ENCODE results near the gene GLYATL1B. TPM values are rescaled to one million over a fixed set of nuclear protein-coding genes. Genes with fewer than 3 reads are reported as not detected.
"Not testable (repeated sequence)": the region's sequence is repeated elsewhere in the genome, so short reads cannot be mapped to it uniquely, and the experiment has no call there.

GLYATL1B gene
- total and polyA plus RNA-seq, 10 donors, result not detected

DNA sequence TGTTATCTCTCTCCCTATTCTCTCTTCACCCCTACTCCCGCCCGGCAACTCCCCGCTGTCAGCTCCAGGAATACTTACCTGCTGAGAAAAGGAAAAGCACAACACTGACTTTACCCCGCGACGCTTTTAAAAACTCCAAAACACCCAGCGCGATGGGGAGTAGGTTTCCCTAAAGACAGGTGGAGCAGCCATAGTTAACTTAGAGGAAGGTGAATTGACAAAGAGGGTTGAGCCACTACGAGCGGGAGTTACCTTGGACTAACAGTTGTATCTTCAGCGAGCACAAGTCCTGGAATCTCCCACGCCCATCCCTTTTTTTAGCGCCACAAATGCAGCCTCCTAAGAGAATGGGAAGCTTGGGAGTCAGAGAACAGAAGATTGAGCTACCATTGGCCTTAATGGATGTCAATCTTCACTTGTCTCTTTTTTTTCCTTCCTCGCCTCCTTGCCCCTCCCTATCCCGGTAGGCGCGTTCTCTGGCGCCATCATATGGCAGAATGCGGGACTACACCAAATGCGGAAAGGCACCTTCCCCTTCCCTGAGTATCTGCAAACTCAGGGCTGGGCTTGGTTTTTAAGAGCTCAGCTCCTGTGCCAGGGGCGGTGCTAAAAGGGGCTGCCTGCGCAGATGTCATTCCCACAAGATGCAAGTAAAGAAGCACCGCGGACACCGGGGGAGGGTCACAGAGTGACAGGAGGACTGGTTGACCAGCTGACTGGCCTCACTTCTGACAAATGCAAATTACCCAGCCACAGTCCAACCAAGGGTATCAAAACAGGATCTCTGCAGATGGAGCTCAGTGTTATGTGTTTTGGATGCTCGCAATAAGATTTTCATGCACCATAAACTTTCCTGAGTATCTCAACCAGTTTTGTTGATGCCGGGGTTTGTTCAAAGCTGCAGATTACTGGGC, 27.7 kb upstream of the GLYATL1B start:
- not testable (repeated sequence) for H3K36me3 ChIP-seq, H3K9me3 ChIP-seq
- Histone ChIP-seq H3K4me3 (peak overlapping the region; percentile 22 to 69 (median 33)), H3K27me3 (replicated peaks in 1 of 7) (peaks cover 0 to 36% (median 5%) of the 10 kb centered on the region in 7 donors), H3K27ac (peak overlapping the region in 5 of 8 donors; percentile 30 to 75 (median 64)), H3K4me1 (peaks cover 0 to 22% (median 13%) of the 10 kb centered on the region in 6 donors)
- WGBS, 5 donors, result 6 to 8% (median 8%) methylated on average over 27 of the region's 27 CpGs
- TF ChIP-seq, protein P1, sequence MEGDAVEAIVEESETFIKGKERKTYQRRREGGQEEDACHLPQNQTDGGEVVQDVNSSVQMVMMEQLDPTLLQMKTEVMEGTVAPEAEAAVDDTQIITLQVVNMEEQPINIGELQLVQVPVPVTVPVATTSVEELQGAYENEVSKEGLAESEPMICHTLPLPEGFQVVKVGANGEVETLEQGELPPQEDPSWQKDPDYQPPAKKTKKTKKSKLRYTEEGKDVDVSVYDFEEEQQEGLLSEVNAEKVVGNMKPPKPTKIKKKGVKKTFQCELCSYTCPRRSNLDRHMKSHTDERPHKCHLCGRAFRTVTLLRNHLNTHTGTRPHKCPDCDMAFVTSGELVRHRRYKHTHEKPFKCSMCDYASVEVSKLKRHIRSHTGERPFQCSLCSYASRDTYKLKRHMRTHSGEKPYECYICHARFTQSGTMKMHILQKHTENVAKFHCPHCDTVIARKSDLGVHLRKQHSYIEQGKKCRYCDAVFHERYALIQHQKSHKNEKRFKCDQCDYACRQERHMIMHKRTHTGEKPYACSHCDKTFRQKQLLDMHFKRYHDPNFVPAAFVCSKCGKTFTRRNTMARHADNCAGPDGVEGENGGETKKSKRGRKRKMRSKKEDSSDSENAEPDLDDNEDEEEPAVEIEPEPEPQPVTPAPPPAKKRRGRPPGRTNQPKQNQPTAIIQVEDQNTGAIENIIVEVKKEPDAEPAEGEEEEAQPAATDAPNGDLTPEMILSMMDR (IDR thresholded peaks at IDR 0.05 in 8 of 11, conservative IDR thresholded peaks at IDR 0.05 in 3 of 11), result peak; percentile 73 to 97 (median 91)
- peak in 2 of 3 donors; percentile 64 to 71 for TF ChIP-seq POLR2AphosphoS5 (IDR thresholded peaks at IDR 0.05)
- DNase-seq, result peak; percentile 92
- intact Hi-C loops (cut with DNase I; ENCODE audit: low total_unique reads), result loop anchor here (5.0 to 10.0 kb wide), 2 partner anchors 76 to 96 kb away; no protein-coding TSS in a partner anchor

DNA sequence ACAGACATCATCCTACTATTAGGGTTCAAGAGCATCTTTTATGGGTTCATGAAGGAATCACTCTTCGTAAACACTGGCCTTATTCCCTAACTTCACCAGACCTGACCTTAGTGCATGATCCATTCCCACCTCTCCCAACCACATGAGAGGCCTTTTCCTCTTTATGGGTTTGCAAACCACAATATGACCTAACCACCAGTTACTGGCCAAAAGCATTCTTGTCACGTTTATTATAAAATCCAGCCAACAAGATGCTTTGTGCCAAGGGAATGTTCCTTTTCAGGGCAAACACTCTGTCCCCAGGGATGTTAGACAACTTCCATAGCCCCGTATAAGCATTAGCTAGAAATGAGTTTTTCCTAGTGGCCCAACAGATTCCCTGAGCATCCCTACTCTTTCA, 26.0 kb upstream of the GLYATL1B start:
- WGBS, 5 donors, result 53 to 69% (median 57%) methylated on average over 3 of the region's 3 CpGs

DNA sequence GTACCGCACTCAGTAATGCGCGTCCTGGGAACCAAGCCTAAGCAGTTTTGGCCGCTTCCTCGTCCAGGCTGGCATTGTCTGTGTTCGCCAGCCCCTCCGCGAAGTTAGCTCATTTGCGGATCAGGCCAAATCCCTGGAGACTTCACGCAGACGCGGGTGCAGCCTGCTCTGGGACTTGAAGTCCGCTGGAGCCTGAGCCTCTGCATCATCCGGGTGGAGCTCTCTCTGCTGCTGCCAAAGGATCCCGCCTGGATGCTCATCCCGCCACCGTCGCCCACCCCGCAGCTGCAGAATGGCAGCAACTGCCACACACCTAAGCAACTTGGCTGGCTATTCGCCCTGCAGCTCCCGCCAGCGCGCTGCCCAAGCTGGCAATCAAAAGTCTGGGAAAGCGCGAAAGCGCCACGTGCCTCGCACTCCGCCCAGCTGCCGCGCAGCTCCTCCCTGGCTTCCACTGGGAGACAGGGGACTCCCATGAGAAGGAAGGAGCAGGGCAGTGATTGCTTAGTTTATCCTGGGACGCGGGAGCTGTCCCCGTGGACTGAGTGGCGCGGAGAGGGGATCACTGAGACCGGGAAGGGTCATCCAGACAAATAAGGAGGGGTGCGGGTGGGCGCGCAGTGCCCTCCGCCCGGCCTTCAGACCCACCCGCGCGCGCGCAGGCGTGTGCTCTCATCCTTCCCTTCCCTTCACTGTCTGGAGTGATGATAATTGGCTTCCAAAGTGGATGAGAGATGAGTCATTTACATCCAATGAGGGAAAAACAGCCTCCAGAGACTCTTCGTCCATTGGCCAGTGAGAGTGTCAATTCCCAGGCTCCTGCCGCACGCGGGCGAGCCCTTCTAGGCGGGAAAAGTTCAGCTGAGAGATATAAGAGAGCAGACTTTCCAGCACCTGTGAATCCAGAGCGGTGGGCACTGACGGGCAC, 23.2 kb upstream of the GLYATL1B start:
- no peaks in the 10 kb centered on the region for H3K36me3 ChIP-seq
- intact Hi-C loops (cut with DNase I; ENCODE audit: low total_unique reads), result no loop called here
- peaks cover 0 to 13% (median 8%) of the 10 kb centered on the region in 6 donors for H3K4me1 ChIP-seq
- no peak for DNase-seq
- TF ChIP-seq POLR2AphosphoS5 (IDR thresholded peaks at IDR 0.05), result no peak
- TF ChIP-seq POLR2A (IDR thresholded peaks at IDR 0.05), result no peak
- TF ChIP-seq, protein P1 (IDR thresholded peaks at IDR 0.05 in 8 of 11, conservative IDR thresholded peaks at IDR 0.05 in 3 of 11), result no peak
- H3K9me3 ChIP-seq, result no peaks in the 10 kb centered on the region
- peaks cover 0 to 41% (median 5%) of the 10 kb centered on the region in 7 donors for H3K27me3 ChIP-seq (replicated peaks in 1 of 7)
- WGBS, 5 donors, result 51 to 70% (median 52%) methylated on average over 39 to 56 of the region's 56 CpGs
- H3K4me3 ChIP-seq, result no peak overlapping the region
- H3K27ac ChIP-seq, result no peak overlapping the region

More for the DNA sequence above, 26.0 kb upstream of the GLYATL1B start:
- H3K4me3 ChIP-seq; H3K27ac ChIP-seq; DNase-seq; H3K36me3 ChIP-seq; H3K9me3 ChIP-seq; intact Hi-C loops (cut with DNase I; ENCODE audit: low total_unique reads): not testable (repeated sequence)
- Histone ChIP-seq H3K27me3 (replicated peaks in 1 of 7) (peaks cover 0 to 43% (median 5%) of the 10 kb centered on the region in 7 donors), H3K4me1 (peaks cover 0 to 20% (median 13%) of the 10 kb centered on the region in 6 donors)

DNA sequence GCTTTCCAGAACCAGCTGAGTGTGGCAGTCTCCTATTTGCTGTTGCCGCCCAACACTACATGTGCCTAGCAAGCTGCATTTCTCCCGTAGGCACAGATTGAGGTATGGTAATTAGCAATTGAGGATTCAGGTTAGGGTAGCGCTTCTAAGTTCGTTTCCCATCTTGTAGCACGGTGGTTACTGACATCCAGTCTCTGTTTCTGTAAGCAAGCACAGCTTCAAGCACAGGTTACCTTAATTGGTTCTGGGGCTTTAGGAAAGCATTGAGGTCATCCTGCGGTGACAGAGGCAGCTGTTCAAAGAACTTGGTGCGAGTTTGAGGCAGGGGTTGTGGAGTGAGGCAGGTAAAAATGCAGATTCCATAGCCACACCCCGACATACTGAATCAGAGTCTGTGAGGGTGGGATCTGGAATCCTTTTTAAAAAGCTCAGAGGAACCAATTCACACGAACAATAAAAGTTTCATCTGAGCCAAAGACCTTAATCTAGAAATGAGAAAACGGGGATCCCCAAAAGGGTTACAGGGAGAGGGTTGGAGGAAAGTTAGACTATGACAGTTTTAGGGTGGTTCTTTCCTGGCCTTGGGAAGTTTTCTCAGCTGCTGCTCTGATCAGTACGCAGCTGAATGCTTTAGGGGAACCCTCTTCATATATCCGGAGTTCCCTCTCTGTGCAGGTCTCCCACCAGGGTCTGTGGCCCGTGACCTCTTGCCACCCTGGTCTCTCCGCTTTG, 21.9 kb upstream of the GLYATL1B start:
- DNase-seq, result not testable (repeated sequence)

More for the DNA sequence above, 21.9 kb upstream of the GLYATL1B start:
- H3K36me3 ChIP-seq; H3K4me1 ChIP-seq; H3K4me3 ChIP-seq; H3K9me3 ChIP-seq; intact Hi-C loops (cut with DNase I; ENCODE audit: low total_unique reads); H3K27ac ChIP-seq: not testable (repeated sequence)
- peaks cover 0 to 38% (median 5%) of the 10 kb centered on the region in 7 donors for H3K27me3 ChIP-seq (replicated peaks in 1 of 7)
- WGBS, 5 donors, result 69 to 82% (median 79%) methylated on average over 14 of the region's 14 CpGs
